ENCODE data around the gene OLFM4. TPM values are rescaled to one million over a fixed set of nuclear protein-coding genes. Genes with fewer than 3 reads are reported as not detected.
"Not testable (repeated sequence)": the region's sequence is repeated elsewhere in the genome, so short reads cannot be mapped to it uniquely, and the experiment has no call there.

Gene OLFM4
- polyA plus RNA-seq (ENCODE audit: insufficient read length) = 1.0 TPM

GRCh38 chr13:53028637-53029203 is at the start of gene OLFM4:
OLFM4 (plus strand) TSS chr13:53028813; CDS start chr13:53028837, 24 bp downstream.
- DNase-seq = no peak

GRCh38 chr13:52978989-52979388 is 49.6 kb upstream of the OLFM4 start:
- DNase-seq = no peak

- no peak for DNase-seq
Measured at GRCh38 chr13:52980695-52981094, 47.9 kb upstream of the OLFM4 start.

GRCh38 chr13:52983836-52984235 is 44.8 kb upstream of the OLFM4 start:
- DNase-seq = no peak

- DNase-seq = no peak
Measured at GRCh38 chr13:52984881-52985363, 43.7 kb upstream of the OLFM4 start.

GRCh38 chr13:52991344-52992020 is 37.1 kb upstream of the OLFM4 start:
- no peak for DNase-seq

GRCh38 chr13:52992110-52992509 is 36.5 kb upstream of the OLFM4 start:
- no peak for DNase-seq

GRCh38 chr13:52994051-52994450 is 34.6 kb upstream of the OLFM4 start:
- no peak for DNase-seq

GRCh38 chr13:52994865-52995264 is 33.7 kb upstream of the OLFM4 start:
- DNase-seq = no peak

GRCh38 chr13:52995946-52996345 is 32.7 kb upstream of the OLFM4 start:
- DNase-seq = no peak

- no peak for DNase-seq
Measured at GRCh38 chr13:52997951-52998876, 30.4 kb upstream of the OLFM4 start.

GRCh38 chr13:52999093-52999696 is 29.4 kb upstream of the OLFM4 start:
- no peak for DNase-seq

GRCh38 chr13:53001444-53002225 is 27.0 kb upstream of the OLFM4 start:
- no peak for DNase-seq

- no peak for DNase-seq
Measured at GRCh38 chr13:53004573-53004972, 24.0 kb upstream of the OLFM4 start.

- DNase-seq = no peak
Measured at GRCh38 chr13:53005626-53006025, 23.0 kb upstream of the OLFM4 start.

- no peak for DNase-seq
Measured at GRCh38 chr13:53007872-53008271, 20.7 kb upstream of the OLFM4 start.

GRCh38 chr13:53010374-53011105 is 18.1 kb upstream of the OLFM4 start:
- no peak for DNase-seq

GRCh38 chr13:53012707-53013106 is 15.9 kb upstream of the OLFM4 start:
- no peak for DNase-seq

- no peak for DNase-seq
Measured at GRCh38 chr13:53013113-53013512, 15.5 kb upstream of the OLFM4 start.

GRCh38 chr13:53014018-53014417 is 14.6 kb upstream of the OLFM4 start:
- not testable (repeated sequence) for DNase-seq
